Caki2 (cell line): ENCODE measurements around the gene POLR2I. TPM values are rescaled to one million over a fixed set of nuclear protein-coding genes. Genes with fewer than 3 reads are reported as not detected.

Experiments used
- DNase-seq: peaks from one replicate; pipeline ENCODE4 v3.0.0-alpha.2; 2015; ENCODE audit warnings: low read depth
- in situ Hi-C: cut with HindIII; loops from 2 replicates; pipeline ENCODE4 v1.10.0; 2016; ENCODE audit warnings: low sequenced_read_pairs, low pct_unique_long_range_greater_than_20kb, mixed read lengths
- total RNA-seq: library from RNA; depleted of rRNA; stranded (reverse); fragments of >200 nt; shearing (Covaris generic); gene quantifications from 2 replicates; pipeline ENCODE4 v1.2.3, GENCODE V29; 2014; ENCODE audit warnings: low replicate concordance

The POLR2I gene
- total RNA-seq, 1 experiment from 2014 or later: 136 TPM

GRCh38 chr19:36106991-36107390 is 7.7 kb downstream of the POLR2I start:
- no peak for DNase-seq
- in situ Hi-C loops: no loop called here

- no peak for DNase-seq
- in situ Hi-C loops: no loop called here
Observed at GRCh38 chr19:36106441-36106840, 8.2 kb downstream of the POLR2I start.

GRCh38 chr19:36103842-36104552 is 10.7 kb downstream of the POLR2I start:
- in situ Hi-C loops: no loop called here
- no peak for DNase-seq

- no peak for DNase-seq
- in situ Hi-C loops: no loop called here
Observed at GRCh38 chr19:36103040-36103626, 11.5 kb downstream of the POLR2I start.

- in situ Hi-C loops: no loop called here
- DNase-seq: no peak
Observed at GRCh38 chr19:36101550-36102327, 12.9 kb downstream of the POLR2I start.

GRCh38 chr19:36100476-36100875 is 14.2 kb downstream of the POLR2I start:
- in situ Hi-C loops: no loop called here

GRCh38 chr19:36099166-36099785 is 15.4 kb downstream of the POLR2I start:
- DNase-seq: no peak
- in situ Hi-C loops: no loop called here

More at GRCh38 chr19:36100476-36100875, 14.2 kb downstream of the POLR2I start:
- DNase-seq: no peak

- in situ Hi-C loops: no loop called here
Observed at GRCh38 chr19:36097036-36097435, 17.6 kb downstream of the POLR2I start.

GRCh38 chr19:36093687-36094086 is 21.0 kb downstream of the POLR2I start:
- DNase-seq: no peak
- in situ Hi-C loops: no loop called here

More at GRCh38 chr19:36097036-36097435, 17.6 kb downstream of the POLR2I start:
- DNase-seq: no peak

- in situ Hi-C loops: no loop called here
- DNase-seq: no peak
Observed at GRCh38 chr19:36093146-36093662, 21.5 kb downstream of the POLR2I start.

- no peak for DNase-seq
- in situ Hi-C loops: no loop called here
Observed at GRCh38 chr19:36092566-36092965, 22.1 kb downstream of the POLR2I start.

GRCh38 chr19:36090910-36091695 is 23.6 kb downstream of the POLR2I start:
- in situ Hi-C loops: no loop called here

GRCh38 chr19:36089847-36090246 is 24.8 kb downstream of the POLR2I start:
- no peak for DNase-seq
- in situ Hi-C loops: no loop called here

More at GRCh38 chr19:36090910-36091695, 23.6 kb downstream of the POLR2I start:
- DNase-seq: no peak

GRCh38 chr19:36086326-36086725 is 28.3 kb downstream of the POLR2I start:
- in situ Hi-C loops: no loop called here

GRCh38 chr19:36084231-36085009 is 30.3 kb downstream of the POLR2I start:
- in situ Hi-C loops: no loop called here
- DNase-seq: no peak

More at GRCh38 chr19:36086326-36086725, 28.3 kb downstream of the POLR2I start:
- no peak for DNase-seq

GRCh38 chr19:36082916-36083315 is 31.8 kb downstream of the POLR2I start:
- DNase-seq: no peak
- in situ Hi-C loops: no loop called here

- in situ Hi-C loops: no loop called here
- no peak for DNase-seq
Observed at GRCh38 chr19:36081894-36082293, 32.8 kb downstream of the POLR2I start.
